Bronchial epithelial cell (primary cell): Measurements from ENCODE around the gene FAM222A. TPM values are rescaled to one million over a fixed set of nuclear protein-coding genes. Genes with fewer than 3 reads are reported as not detected.

Experiments used
- DNase-seq: peaks from one replicate; pipeline ENCODE4 v3.0.0-alpha.2; 2010; ENCODE audit warnings: low read depth
- FAIRE-seq: peaks from 2 replicates; lab custom pipeline; 2011; peaks lifted over from hg19 to GRCh38; lab: Jason Lieb, UNC
- H3K27me3 ChIP-seq: 2 replicates; pipeline ENCODE4 v1.5.1; 2011; ENCODE audit warnings: low read length; ENCODE audit not compliant: control insufficient read depth, insufficient read depth
- H3K36me3 ChIP-seq: 2 replicates; pipeline ENCODE4 v1.5.1; 2011; ENCODE audit warnings: low read length; ENCODE audit not compliant: control insufficient read depth, insufficient read depth
- H3K4me3 ChIP-seq: 2 replicates; pipeline ENCODE4 v1.5.1; 2011; ENCODE audit warnings: mild to moderate bottlenecking, low read depth, low read length, control low read depth
- CTCF ChIP-seq: IDR thresholded peaks from 2 replicates; pipeline ENCODE4 v1.5.1; 2011; ENCODE audit warnings: mild to moderate bottlenecking, moderate library complexity, low read length, control low read depth, inconsistent platforms; ENCODE audit not compliant: insufficient read depth, severe bottlenecking
- total RNA-seq: library from RNA; depleted of rRNA; stranded (reverse); fragments of >200 nt; gene quantifications from 2 replicates; pipeline ENCODE4 v1.2.1, GENCODE V29; 2014

FAM222A gene
- total RNA-seq, 1 donor from 2014 or later = not detected

GRCh38 chr12:109764776-109765445 lies 51.3 kb downstream of the FAM222A start:
- FAIRE-seq (no peak), DNase-seq (no peak)
- Histone ChIP-seq H3K36me3 (no peaks in the 10 kb centered on the region), H3K27me3 (peaks cover 2% of the 10 kb centered on the region), H3K4me3 (no peak overlapping the region)
- TF ChIP-seq CTCF = no peak

DNA sequence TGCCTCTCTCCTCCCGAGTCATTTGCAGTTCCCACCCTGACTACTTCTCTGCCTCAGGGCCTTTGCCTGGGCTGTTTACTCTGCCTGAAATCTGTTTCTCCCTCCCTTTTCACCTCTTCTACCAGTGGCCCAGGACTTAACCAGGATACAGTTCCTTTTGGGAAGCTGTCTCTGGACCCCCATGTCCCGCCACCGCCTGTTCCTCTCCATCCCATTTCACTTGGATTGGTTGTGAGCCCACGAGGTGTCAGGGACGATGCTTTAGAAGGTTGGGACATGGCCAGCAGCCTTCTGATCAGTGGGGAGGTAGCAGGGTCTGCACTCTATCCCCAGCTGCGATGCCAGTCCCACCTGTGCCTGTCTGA lies 51.8 kb downstream of the FAM222A start:
- H3K27me3 ChIP-seq = peaks cover 2% of the 10 kb centered on the region
- H3K4me3 ChIP-seq = no peak overlapping the region
- FAIRE-seq (peak; percentile 40), DNase-seq (no peak)
- no peaks in the 10 kb centered on the region for H3K36me3 ChIP-seq
- TF ChIP-seq CTCF = no peak

DNA sequence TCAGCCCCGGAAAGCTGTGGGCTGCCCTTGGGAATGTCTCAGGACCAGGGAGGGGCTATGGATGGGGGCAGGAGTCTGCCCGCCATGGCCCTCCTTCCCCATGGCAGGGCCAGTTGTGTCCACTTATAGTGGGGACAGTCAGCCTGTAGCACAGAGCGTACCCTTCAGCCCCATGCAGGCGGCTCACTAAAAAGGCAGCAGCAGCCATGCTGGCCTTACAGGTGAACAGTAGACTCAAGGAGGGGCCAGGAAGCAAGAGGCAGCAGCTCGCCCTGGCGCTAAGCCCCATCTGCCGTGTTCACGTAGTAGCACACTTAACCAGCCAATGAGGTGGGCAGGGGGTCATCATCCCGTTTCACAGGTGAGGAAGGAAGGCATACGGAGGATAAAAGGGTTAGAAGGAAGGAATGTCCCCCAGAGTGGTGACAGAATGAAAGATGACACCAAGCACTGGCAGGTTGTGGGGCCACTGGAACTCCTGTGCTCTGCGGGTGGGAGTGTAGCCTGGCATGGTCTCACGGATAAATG lies 52.7 kb downstream of the FAM222A start:
- no peak for TF ChIP-seq CTCF
- DNase-seq = no peak
- Histone ChIP-seq H3K4me3 (no peak overlapping the region), H3K27me3 (peaks cover 2% of the 10 kb centered on the region), H3K36me3 (no peaks in the 10 kb centered on the region)
- no peak for FAIRE-seq

DNA sequence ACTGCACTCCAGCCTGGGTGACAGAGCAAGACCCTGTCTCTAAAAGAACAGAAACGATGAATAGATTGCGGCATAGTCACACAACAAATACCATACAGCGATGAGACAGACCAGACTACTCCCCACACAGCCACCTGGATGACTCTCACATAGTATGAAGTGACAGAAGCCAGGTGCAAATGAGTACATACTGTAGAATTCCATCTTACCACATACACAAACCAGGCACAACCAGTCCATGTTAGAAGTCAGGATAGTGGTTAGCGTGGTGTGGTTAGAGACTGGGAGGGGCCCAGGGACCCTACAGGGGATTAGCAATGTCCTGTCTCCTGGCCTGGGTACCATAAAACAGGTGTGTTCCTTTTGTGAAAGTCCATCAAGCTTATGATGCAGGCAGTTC lies 53.8 kb downstream of the FAM222A start:
- peaks cover 2% of the 10 kb centered on the region for H3K27me3 ChIP-seq
- DNase-seq = no peak
- no peak overlapping the region for H3K4me3 ChIP-seq
- peak; percentile 75 for FAIRE-seq
- H3K36me3 ChIP-seq = no peaks in the 10 kb centered on the region
- no peak for TF ChIP-seq CTCF

DNA sequence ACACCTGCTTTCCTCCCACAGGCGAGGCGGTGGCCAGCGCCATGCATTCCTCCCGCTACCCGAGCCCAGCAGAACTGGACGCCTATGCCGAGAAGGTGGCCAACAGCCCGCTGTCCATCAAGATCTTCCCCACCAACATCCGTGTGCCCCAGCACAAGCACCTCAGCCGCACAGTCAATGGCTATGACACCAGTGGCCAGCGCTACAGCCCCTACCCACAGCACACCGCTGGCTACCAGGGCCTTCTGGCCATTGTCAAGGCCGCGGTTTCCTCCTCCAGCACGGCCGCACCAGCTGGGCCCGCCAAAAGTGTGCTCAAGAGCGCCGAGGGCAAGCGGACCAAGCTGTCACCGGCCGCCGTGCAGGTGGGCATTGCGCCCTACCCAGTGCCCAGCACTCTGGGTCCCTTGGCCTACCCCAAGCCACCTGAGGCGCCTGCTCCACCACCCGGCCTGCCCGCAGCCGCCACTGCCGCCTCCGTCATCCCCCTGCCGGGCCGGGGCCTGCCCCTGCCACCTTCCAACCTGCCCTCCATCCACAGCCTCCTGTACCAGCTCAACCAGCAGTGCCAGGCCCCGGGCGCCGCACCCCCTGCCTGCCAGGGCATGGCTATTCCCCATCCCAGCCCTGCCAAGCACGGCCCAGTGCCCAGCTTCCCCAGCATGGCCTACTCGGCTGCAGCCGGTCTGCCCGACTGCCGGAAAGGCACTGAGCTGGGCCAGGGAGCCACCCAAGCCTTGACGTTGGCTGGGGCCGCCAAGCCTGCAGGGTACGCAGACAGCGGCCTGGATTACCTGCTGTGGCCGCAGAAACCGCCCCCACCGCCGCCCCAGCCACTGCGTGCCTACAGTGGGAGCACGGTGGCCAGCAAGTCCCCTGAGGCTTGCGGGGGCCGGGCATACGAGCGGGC lies 54.6 kb downstream of the FAM222A start:
- DNase-seq (no peak), FAIRE-seq (no peak)
- Histone ChIP-seq H3K36me3 (no peaks in the 10 kb centered on the region), H3K27me3 (peaks cover 5% of the 10 kb centered on the region), H3K4me3 (no peak overlapping the region)
- no peak for TF ChIP-seq CTCF
